IPS-11a (cell line): ENCODE data around the gene ZMYND10.

Experiments
- H3K4me3 ChIP-seq: one replicate; pipeline ENCODE4 v1.5.1; 2013; ENCODE audit warnings: low read depth, low read length, control low read depth

ZMYND10 gene

GRCh38 chr3:50371133-50371685, 25.7 kb upstream of the ZMYND10 start:
- H3K4me3 ChIP-seq: no peak overlapping the region

GRCh38 chr3:50370594-50370993, 25.1 kb upstream of the ZMYND10 start:
- H3K4me3 ChIP-seq: no peak overlapping the region

- no peak overlapping the region for H3K4me3 ChIP-seq
These were observed 23.6 kb upstream of the ZMYND10 start for GRCh38 chr3:50369012-50369670.

GRCh38 chr3:50365842-50366220, 20.3 kb upstream of the ZMYND10 start:
- peak overlapping the region; percentile 55 for H3K4me3 ChIP-seq

GRCh38 chr3:50365080-50365841, 19.7 kb upstream of the ZMYND10 start:
- H3K4me3 ChIP-seq: peak overlapping the region; percentile 55

- peak overlapping the region; percentile 17 for H3K4me3 ChIP-seq
These were observed 19.1 kb upstream of the ZMYND10 start for GRCh38 chr3:50364573-50365079.

GRCh38 chr3:50359760-50360110, 14.2 kb upstream of the ZMYND10 start:
- H3K4me3 ChIP-seq: peak overlapping the region; percentile 30

- peak within 1 kb of the TSS; percentile 95 for H3K4me3 ChIP-seq
These were observed 13.6 kb upstream of the ZMYND10 start, which contains the start of gene TMEM115 for GRCh38 chr3:50358911-50359759. Gene TMEM115, minus strand, starts transcription at chr3:50359521. Its CDS starts 458 bp downstream, at chr3:50359063.

GRCh38 chr3:50358355-50358910, 12.9 kb upstream of the ZMYND10 start:
- peak overlapping the region; percentile 95 for H3K4me3 ChIP-seq

- H3K4me3 ChIP-seq: no peak overlapping the region
These were observed 11.9 kb upstream of the ZMYND10 start for GRCh38 chr3:50357481-50357880.

GRCh38 chr3:50356553-50356952, 11.0 kb upstream of the ZMYND10 start:
- no peak overlapping the region for H3K4me3 ChIP-seq

- no peak overlapping the region for H3K4me3 ChIP-seq
These were observed 10.5 kb upstream of the ZMYND10 start for GRCh38 chr3:50355829-50356552.

GRCh38 chr3:50354850-50355249, 9.3 kb upstream of the ZMYND10 start:
- no peak overlapping the region for H3K4me3 ChIP-seq

- no peak overlapping the region for H3K4me3 ChIP-seq
These were observed 8.7 kb upstream of the ZMYND10 start for GRCh38 chr3:50354186-50354764.

- H3K4me3 ChIP-seq: no peak overlapping the region
These were observed 7.9 kb upstream of the ZMYND10 start for GRCh38 chr3:50353245-50354004.

- no peak overlapping the region for H3K4me3 ChIP-seq
These were observed 7.2 kb upstream of the ZMYND10 start for GRCh38 chr3:50352781-50353180.

GRCh38 chr3:50351323-50351697, 5.8 kb upstream of the ZMYND10 start:
- H3K4me3 ChIP-seq: peak overlapping the region; percentile 94

GRCh38 chr3:50350527-50351322, 5.2 kb upstream of the ZMYND10 start, which contains the start of the genes CYB561D2 and NPRL2:
Gene CYB561D2, plus strand, starts transcription at chr3:50350862. Its CDS starts 572 bp downstream, at chr3:50351434.
Gene NPRL2, minus strand, starts transcription at chr3:50350775. Its CDS starts 123 bp downstream, at chr3:50350652.
- peak within 1 kb of the TSS; percentile 94 for H3K4me3 ChIP-seq
